Astrocyte (in vitro differentiated cells and primary cell): ENCODE data around the gene DTNB.

Source experiments
- EZH2 ChIP-seq: IDR thresholded peaks from 2 replicates; pipeline ENCODE4 v1.6.1; 2012; ENCODE audit warnings: mild to moderate bottlenecking, low read length, inconsistent platforms; ENCODE audit not compliant: insufficient read depth
- TF ChIP-seq, protein P1 (sequence below): IDR thresholded peaks from 2 replicates; pipeline ENCODE4 v1.5.1; 2011; ENCODE audit warnings: low read depth, mild to moderate bottlenecking, inconsistent platforms, low read length, moderate library complexity; ENCODE audit not compliant: insufficient read depth

DNA sequence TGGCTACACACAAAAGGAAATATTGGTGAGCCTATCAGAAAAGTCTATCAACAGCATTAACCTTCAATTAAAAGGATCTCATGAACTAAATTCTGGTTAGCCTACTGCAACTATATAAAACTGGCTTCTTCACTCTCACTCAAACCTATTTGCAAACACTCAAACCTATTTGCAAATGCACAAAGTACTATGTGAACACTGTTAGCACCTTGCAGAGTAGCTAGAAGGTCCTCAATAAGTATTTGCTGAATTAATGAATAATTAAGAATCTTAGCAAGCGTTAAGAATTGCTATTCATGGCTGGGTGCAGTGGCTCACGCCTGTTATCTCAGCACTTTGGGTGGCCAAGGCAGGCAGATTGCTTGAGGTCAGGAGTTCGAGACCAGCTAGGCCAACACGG, 150.3 kb downstream of the DTNB start:
- TF ChIP-seq, protein P1, sequence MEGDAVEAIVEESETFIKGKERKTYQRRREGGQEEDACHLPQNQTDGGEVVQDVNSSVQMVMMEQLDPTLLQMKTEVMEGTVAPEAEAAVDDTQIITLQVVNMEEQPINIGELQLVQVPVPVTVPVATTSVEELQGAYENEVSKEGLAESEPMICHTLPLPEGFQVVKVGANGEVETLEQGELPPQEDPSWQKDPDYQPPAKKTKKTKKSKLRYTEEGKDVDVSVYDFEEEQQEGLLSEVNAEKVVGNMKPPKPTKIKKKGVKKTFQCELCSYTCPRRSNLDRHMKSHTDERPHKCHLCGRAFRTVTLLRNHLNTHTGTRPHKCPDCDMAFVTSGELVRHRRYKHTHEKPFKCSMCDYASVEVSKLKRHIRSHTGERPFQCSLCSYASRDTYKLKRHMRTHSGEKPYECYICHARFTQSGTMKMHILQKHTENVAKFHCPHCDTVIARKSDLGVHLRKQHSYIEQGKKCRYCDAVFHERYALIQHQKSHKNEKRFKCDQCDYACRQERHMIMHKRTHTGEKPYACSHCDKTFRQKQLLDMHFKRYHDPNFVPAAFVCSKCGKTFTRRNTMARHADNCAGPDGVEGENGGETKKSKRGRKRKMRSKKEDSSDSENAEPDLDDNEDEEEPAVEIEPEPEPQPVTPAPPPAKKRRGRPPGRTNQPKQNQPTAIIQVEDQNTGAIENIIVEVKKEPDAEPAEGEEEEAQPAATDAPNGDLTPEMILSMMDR: no peak
- TF ChIP-seq EZH2: no peak
